WTC11 (cell line): Measurements from ENCODE around the gene DEFB113. TPM values are rescaled to one million over a fixed set of nuclear protein-coding genes. Genes with fewer than 3 reads are reported as not detected.

Source experiments
- AR ChIP-seq: fragments of 250-450 bp; sonication (Bioruptor Pico); IDR thresholded peaks from 2 replicates; pipeline ENCODE4 v1.9.0; 2021; ENCODE audit warnings: mild to moderate bottlenecking
- ATF6 ChIP-seq: sonication (generic); formaldehyde crosslinking; IDR thresholded peaks from 2 replicates; pipeline ENCODE4 v1.8.1; 2023; ENCODE audit warnings: mild to moderate bottlenecking, missing genetic modification reagents
- GTF2I ChIP-seq: fragments of 250-450 bp; sonication (Bioruptor Pico); conservative IDR thresholded peaks from 2 replicates; pipeline ENCODE4 v1.4.0; 2021; ENCODE audit warnings: mild to moderate bottlenecking
- MYBL2 ChIP-seq: sonication (generic); formaldehyde crosslinking; IDR thresholded peaks from 2 replicates; pipeline ENCODE4 v1.8.1; 2023; ENCODE audit warnings: mild to moderate bottlenecking, moderate library complexity, missing genetic modification reagents
- SMAD3 ChIP-seq: sonication (generic); formaldehyde crosslinking; IDR thresholded peaks from 2 replicates; pipeline ENCODE4 v1.8.0; 2022; ENCODE audit warnings: missing genetic modification reagents, mild to moderate bottlenecking, borderline replicate concordance
- SMAD4 ChIP-seq: sonication (generic); formaldehyde crosslinking; IDR thresholded peaks from 2 replicates; pipeline ENCODE4 v1.8.0; 2022; ENCODE audit warnings: mild to moderate bottlenecking, missing genetic modification reagents
- ZNF121 ChIP-seq: sonication (generic); formaldehyde crosslinking; IDR thresholded peaks from 2 replicates; pipeline ENCODE4 v1.8.0; 2023; ENCODE audit warnings: missing genetic modification reagents
- ZNF138 ChIP-seq: sonication (generic); formaldehyde crosslinking; conservative IDR thresholded peaks from 2 replicates; pipeline ENCODE4 v1.8.1; 2022; ENCODE audit warnings: mild to moderate bottlenecking, moderate library complexity, missing genetic modification reagents
- ZNF219 ChIP-seq: sonication (generic); formaldehyde crosslinking; IDR thresholded peaks from 2 replicates; pipeline ENCODE4 v1.8.0; 2023; ENCODE audit warnings: missing genetic modification reagents, mild to moderate bottlenecking, borderline replicate concordance
- ZNF281 ChIP-seq: sonication (generic); formaldehyde crosslinking; IDR thresholded peaks from 2 replicates; pipeline ENCODE4 v1.8.0; 2023; ENCODE audit warnings: mild to moderate bottlenecking, missing genetic modification reagents
- ZNF396 ChIP-seq: fragments of 250-450 bp; sonication (Bioruptor Pico); IDR thresholded peaks from 2 replicates; pipeline ENCODE4 v1.8.0; 2021; ENCODE audit warnings: mild to moderate bottlenecking, moderate library complexity, borderline replicate concordance
- ZNF416 ChIP-seq: fragments of 250-450 bp; sonication (Bioruptor Pico); IDR thresholded peaks from 2 replicates; pipeline ENCODE4 v1.9.0; 2021; ENCODE audit warnings: mild to moderate bottlenecking, inconsistent platforms
- total RNA-seq: library from RNA; stranded (reverse); gene quantifications from 3 replicates; pipeline ENCODE4 v1.2.3, GENCODE V29; 2021
- TF ChIP-seq, protein P1 (sequence below): sonication (generic); formaldehyde crosslinking; conservative IDR thresholded peaks from 2 replicates; pipeline ENCODE4 v1.8.1; 2023; ENCODE audit warnings: mild to moderate bottlenecking, low read depth, missing genetic modification reagents, moderate library complexity
- TF ChIP-seq, protein P2 (sequence below): sonication (generic); formaldehyde crosslinking; IDR thresholded peaks from 2 replicates; pipeline ENCODE4 v1.8.1; 2022; ENCODE audit warnings: low read depth, missing genetic modification reagents, borderline replicate concordance
- TF ChIP-seq, protein P3 (sequence below): sonication (generic); formaldehyde crosslinking; IDR thresholded peaks from 2 replicates; pipeline ENCODE4 v1.8.1; 2022; ENCODE audit warnings: low read depth, mild to moderate bottlenecking, moderate library complexity, missing genetic modification reagents, borderline replicate concordance

The DEFB113 gene
- total RNA-seq, 1 experiment from 2014 or later: not detected

DNA sequence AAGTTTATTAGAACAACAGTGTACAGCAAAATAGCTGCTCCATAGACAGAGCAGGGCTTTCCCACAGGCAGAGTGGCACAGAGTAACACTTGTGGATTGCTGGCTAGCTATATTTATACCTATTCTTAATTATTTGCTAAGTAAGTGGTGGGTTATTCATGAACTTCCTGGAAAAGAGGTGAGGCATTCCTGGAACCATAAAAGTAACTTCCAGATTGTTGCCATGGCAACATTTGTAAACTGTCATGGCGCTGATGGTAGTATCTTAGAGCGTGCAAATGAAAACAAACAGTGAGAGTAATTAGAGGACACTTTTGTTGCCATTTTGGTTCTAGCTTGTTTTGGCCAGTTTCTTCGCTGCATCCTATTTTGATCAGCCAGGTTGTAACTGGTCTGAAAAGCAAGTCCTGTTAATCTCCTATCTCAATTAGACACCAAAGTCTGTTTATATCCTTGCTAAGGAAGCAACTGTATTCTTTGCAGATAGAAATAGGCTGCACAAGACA lies 29.4 kb downstream of the DEFB113 start (continued):
- no peak for TF ChIP-seq ATF6 (CRISPR knock-in tag)
- TF ChIP-seq, protein P1, sequence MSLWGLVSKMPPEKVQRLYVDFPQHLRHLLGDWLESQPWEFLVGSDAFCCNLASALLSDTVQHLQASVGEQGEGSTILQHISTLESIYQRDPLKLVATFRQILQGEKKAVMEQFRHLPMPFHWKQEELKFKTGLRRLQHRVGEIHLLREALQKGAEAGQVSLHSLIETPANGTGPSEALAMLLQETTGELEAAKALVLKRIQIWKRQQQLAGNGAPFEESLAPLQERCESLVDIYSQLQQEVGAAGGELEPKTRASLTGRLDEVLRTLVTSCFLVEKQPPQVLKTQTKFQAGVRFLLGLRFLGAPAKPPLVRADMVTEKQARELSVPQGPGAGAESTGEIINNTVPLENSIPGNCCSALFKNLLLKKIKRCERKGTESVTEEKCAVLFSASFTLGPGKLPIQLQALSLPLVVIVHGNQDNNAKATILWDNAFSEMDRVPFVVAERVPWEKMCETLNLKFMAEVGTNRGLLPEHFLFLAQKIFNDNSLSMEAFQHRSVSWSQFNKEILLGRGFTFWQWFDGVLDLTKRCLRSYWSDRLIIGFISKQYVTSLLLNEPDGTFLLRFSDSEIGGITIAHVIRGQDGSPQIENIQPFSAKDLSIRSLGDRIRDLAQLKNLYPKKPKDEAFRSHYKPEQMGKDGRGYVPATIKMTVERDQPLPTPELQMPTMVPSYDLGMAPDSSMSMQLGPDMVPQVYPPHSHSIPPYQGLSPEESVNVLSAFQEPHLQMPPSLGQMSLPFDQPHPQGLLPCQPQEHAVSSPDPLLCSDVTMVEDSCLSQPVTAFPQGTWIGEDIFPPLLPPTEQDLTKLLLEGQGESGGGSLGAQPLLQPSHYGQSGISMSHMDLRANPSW (CRISPR knock-in tag): no peak
- TF ChIP-seq ZNF396 (CRISPR knock-in tag): no peak
- no peak for TF ChIP-seq SMAD3 (CRISPR knock-in tag)
- no peak for TF ChIP-seq ZNF121 (CRISPR knock-in tag)
- TF ChIP-seq ZNF138 (CRISPR knock-in tag): no peak
- TF ChIP-seq, protein P2, sequence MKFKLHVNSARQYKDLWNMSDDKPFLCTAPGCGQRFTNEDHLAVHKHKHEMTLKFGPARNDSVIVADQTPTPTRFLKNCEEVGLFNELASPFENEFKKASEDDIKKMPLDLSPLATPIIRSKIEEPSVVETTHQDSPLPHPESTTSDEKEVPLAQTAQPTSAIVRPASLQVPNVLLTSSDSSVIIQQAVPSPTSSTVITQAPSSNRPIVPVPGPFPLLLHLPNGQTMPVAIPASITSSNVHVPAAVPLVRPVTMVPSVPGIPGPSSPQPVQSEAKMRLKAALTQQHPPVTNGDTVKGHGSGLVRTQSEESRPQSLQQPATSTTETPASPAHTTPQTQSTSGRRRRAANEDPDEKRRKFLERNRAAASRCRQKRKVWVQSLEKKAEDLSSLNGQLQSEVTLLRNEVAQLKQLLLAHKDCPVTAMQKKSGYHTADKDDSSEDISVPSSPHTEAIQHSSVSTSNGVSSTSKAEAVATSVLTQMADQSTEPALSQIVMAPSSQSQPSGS (CRISPR knock-in tag): no peak
- TF ChIP-seq ZNF219 (CRISPR knock-in tag): no peak
- TF ChIP-seq ZNF416 (CRISPR knock-in tag): no peak
- no peak for TF ChIP-seq SMAD4 (CRISPR knock-in tag)
- TF ChIP-seq, protein P3, sequence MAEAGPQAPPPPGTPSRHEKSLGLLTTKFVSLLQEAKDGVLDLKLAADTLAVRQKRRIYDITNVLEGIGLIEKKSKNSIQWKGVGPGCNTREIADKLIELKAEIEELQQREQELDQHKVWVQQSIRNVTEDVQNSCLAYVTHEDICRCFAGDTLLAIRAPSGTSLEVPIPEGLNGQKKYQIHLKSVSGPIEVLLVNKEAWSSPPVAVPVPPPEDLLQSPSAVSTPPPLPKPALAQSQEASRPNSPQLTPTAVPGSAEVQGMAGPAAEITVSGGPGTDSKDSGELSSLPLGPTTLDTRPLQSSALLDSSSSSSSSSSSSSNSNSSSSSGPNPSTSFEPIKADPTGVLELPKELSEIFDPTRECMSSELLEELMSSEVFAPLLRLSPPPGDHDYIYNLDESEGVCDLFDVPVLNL (CRISPR knock-in tag): no peak
- TF ChIP-seq AR (CRISPR knock-in tag): no peak
- no peak for TF ChIP-seq GTF2I (CRISPR knock-in tag)
- no peak for TF ChIP-seq MYBL2 (CRISPR knock-in tag)
- TF ChIP-seq ZNF281 (CRISPR knock-in tag): no peak
